B cell (primary cell): Measurements from ENCODE around the gene TBL1XR1. TPM values are rescaled to one million over a fixed set of nuclear protein-coding genes. Genes with fewer than 3 reads are reported as not detected.

Experiments
- ATAC-seq: fragments of 200-7000 bp; cut with Tn5 transposase; one replicate; pipeline ENCODE4 v1.10.0; 2021; ENCODE audit warnings: low read depth, mild to moderate bottlenecking, moderate number of reproducible peaks, moderate library complexity
- CTCF ChIA-PET: fragments of 350-600 bp; sonication (Branson Sonifier 250); formaldehyde crosslinking; loops from one replicate; lab custom pipeline; 2021; ENCODE audit warnings: antibody characterized with exemption, inconsistent platforms; lab: Charles Lee
- POLR2A ChIA-PET: fragments of 350-600 bp; sonication (Branson Sonifier 250); formaldehyde crosslinking; loops from one replicate; lab custom pipeline; 2021; ENCODE audit warnings: antibody characterized with exemption; lab: Charles Lee
- DNase-seq: peaks from one replicate; pipeline ENCODE4 v3.0.0; 2013
- H2AFZ ChIP-seq: 2 replicates; pipeline ENCODE4 v1.6.1; 2012; ENCODE audit warnings: mild to moderate bottlenecking, low read depth, low read length; ENCODE audit not compliant: insufficient read depth, poor library complexity, severe bottlenecking
- H3K27ac ChIP-seq, 2 donors: 1 replicate in 1 of 2; 2 replicates in 1 of 2; pipeline ENCODE4 v1.5.1; 2012 to 2013; ENCODE audit warnings: low read length in 2 of 2, mild to moderate bottlenecking in 2 of 2, moderate library complexity in 1 of 2
- H3K27me3 ChIP-seq, 4 experiments: fragments of 200-600 bp in 1 of 4; sonication (generic) in 1 of 4; replicated peaks in 1 of 4; 1 replicate in 2 of 4; 2 replicates in 2 of 4; pipeline versions ENCODE4 v1.6.1 to v1.7.0; 2013 to 2016; ENCODE audit warnings: low read length in 3 of 4, mild to moderate bottlenecking in 2 of 4, mixed read lengths in 1 of 4, moderate library complexity in 1 of 4; ENCODE audit not compliant: insufficient read depth in 4 of 4, control insufficient read depth in 3 of 4; ENCODE audit errors: control extremely low read depth in 1 of 4
- H3K36me3 ChIP-seq, 2 experiments: replicated peaks in 1 of 2; 1 replicate in 1 of 2; 2 replicates in 1 of 2; pipeline versions ENCODE4 v1.6.1 to v1.7.1; 2013; ENCODE audit warnings: low read length in 1 of 2; ENCODE audit not compliant: insufficient read depth in 2 of 2, control insufficient read depth in 1 of 2; ENCODE audit errors: control extremely low read depth in 1 of 2, extremely low read depth in 1 of 2
- H3K4me1 ChIP-seq, 2 donors: fragments of 200-600 bp in 1 of 2; sonication (generic) in 1 of 2; 1 replicate in 1 of 2; 2 replicates in 1 of 2; pipeline versions ENCODE4 v1.5.1 to v1.6.1; 2013 to 2017; ENCODE audit warnings: low read length in 2 of 2; ENCODE audit not compliant: control insufficient read depth in 2 of 2, insufficient read depth in 2 of 2
- H3K4me2 ChIP-seq: replicated peaks from 2 replicates; pipeline ENCODE3; 2012; ENCODE audit warnings: mild to moderate bottlenecking, low read depth, low read length; ENCODE audit not compliant: poor library complexity, severe bottlenecking
- H3K4me3 ChIP-seq, 5 experiments: fragments of 200-600 bp in 1 of 5; sonication (generic) in 1 of 5; 1 replicate in 3 of 5; 2 replicates in 2 of 5; pipeline versions ENCODE4 v1.5.1 to v1.7.0; 2011 to 2016; ENCODE audit warnings: low read length in 4 of 5, mild to moderate bottlenecking in 4 of 5, low read depth in 2 of 5, control low read depth in 1 of 5, moderate library complexity in 1 of 5; ENCODE audit not compliant: insufficient read depth in 1 of 5; ENCODE audit errors: control extremely low read depth in 1 of 5, extremely low read depth in 1 of 5
- H3K79me2 ChIP-seq: fragments of 200-600 bp; sonication (generic); one replicate; pipeline ENCODE4 v1.6.0; 2016; ENCODE audit warnings: low read length; ENCODE audit not compliant: control insufficient read depth, insufficient read depth
- H3K9ac ChIP-seq: fragments of 200-600 bp; sonication (generic); 2 replicates; pipeline ENCODE4 v1.6.1; 2017; ENCODE audit warnings: mild to moderate bottlenecking, low read length, moderate library complexity
- H3K9me3 ChIP-seq, 3 donors: one replicate each; pipeline versions ENCODE4 v1.6.1 to v1.7.1; 2013; ENCODE audit warnings: low read length in 2 of 3; ENCODE audit not compliant: control insufficient read depth in 2 of 3, insufficient read depth in 1 of 3; ENCODE audit errors: control extremely low read depth in 1 of 3
- H4K20me1 ChIP-seq: 2 replicates; pipeline ENCODE4 v1.6.0; 2012; ENCODE audit warnings: mild to moderate bottlenecking, low read length; ENCODE audit not compliant: insufficient read depth, control insufficient read depth, poor library complexity, severe bottlenecking
- H3K27ac Mint-ChIP-seq: one replicate; pipeline ENCODE4 v1.8.0; 2021; ENCODE audit warnings: mixed read lengths
- H3K27me3 Mint-ChIP-seq: one replicate; pipeline ENCODE4 v1.8.0; 2021; ENCODE audit warnings: mixed read lengths
- H3K4me1 Mint-ChIP-seq: one replicate; pipeline ENCODE4 v1.8.0; 2021; ENCODE audit warnings: mixed read lengths
- H3K4me3 Mint-ChIP-seq: one replicate; pipeline ENCODE4 v1.8.0; 2021; ENCODE audit warnings: mixed read lengths
- H3K9me3 Mint-ChIP-seq: one replicate; pipeline ENCODE4 v1.8.0; 2022; ENCODE audit warnings: mixed read lengths; ENCODE audit not compliant: insufficient read depth
- EZH2 ChIP-seq: IDR thresholded peaks from 2 replicates; pipeline ENCODE4 v1.6.1; 2012; ENCODE audit warnings: borderline replicate concordance, low read depth, mild to moderate bottlenecking, moderate library complexity, low read length; ENCODE audit not compliant: insufficient read depth, poor library complexity, severe bottlenecking
- WGBS: methylation state at CpG from one replicate; pipeline ENCODE4 v1.1.5; 2013; ENCODE audit warnings: missing lambda C conversion rate; ENCODE audit not compliant: insufficient coverage; 5-methylcytosine and 5-hydroxymethylcytosine counted together
- intact Hi-C: fragments of 100-400 bp; cut with micrococcal nuclease; formaldehyde crosslinking; loops from one replicate; pipeline ENCODE4 v1.10.0; 2022
- polyA plus RNA-seq: library from polyadenylated mRNA; depleted of rRNA; stranded (reverse); fragments of >200 nt; gene quantifications from 2 replicates; pipeline ENCODE4 v1.2.3, GENCODE V29; 2012
- total RNA-seq, 2 donors: library from RNA; stranded (reverse); fragments of 120-200 nt in 1 of 2; gene quantifications; 1 replicate in 1 of 2; 2 replicates in 1 of 2; pipeline versions ENCODE4 v1.2.3 to v1.2.4, GENCODE V29; 2013 to 2022
- TF ChIP-seq, protein P1 (sequence below): fragments of 200-600 bp; IDR thresholded peaks from one replicate; pipeline ENCODE4 v1.8.0; 2022; ENCODE audit warnings: antibody characterized with exemption, mild to moderate bottlenecking

TBL1XR1 gene
- total and polyA plus RNA-seq, 2 donors (not counting 1 experiment from before 2014, with no cell fraction given), result 17.6 to 128 TPM

DNA sequence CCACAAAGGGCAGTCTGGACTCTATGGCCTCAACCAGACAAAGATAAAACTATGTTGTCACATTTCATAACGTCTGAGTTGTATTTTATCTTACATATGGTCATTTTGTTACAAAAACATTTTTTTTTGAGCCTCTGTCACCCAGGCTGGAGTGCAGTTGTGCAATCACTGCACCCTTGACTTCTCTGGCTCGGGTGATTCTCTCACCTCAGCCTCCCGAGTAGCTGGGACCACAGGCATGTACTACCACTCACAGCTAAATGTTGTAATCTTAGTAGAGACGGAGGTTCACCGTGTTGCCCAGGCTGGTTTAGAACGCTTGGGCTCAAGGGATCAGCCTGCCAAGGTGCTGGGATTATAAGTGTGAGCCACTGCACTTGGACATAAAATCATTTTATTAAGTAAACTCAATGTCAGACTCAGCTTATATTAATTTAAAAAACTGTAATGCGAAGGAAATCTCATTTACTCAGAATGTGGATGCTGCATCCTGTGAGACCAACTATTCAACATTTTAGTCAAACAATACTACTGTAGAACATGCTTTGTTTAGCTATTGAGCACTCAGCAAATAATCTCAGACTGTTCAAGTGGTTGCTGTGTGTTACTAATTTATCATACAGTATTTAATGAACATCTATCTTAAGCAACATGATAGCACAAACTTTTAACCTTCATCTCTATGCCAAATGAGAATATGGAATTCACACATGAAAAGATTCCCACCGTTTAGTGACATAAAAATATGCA is 209.2 kb downstream of the TBL1XR1 start:
- DNase-seq (no peak), ATAC-seq (no peak)
- peaks cover 4% of the 10 kb centered on the region for H3K27me3 Mint-ChIP-seq
- peaks cover 3% of the 10 kb centered on the region for H3K9me3 Mint-ChIP-seq
- POLR2A ChIA-PET, result no interaction called here
- H3K27me3 ChIP-seq, result no peaks in the 10 kb centered on the region
- H3K4me1 Mint-ChIP-seq, result no peaks in the 10 kb centered on the region
- peaks cover 0 to 4% (median 0%) of the 10 kb centered on the region in 3 donors for H3K9me3 ChIP-seq
- H3K36me3 ChIP-seq, result no peaks in the 10 kb centered on the region
- CTCF ChIA-PET, result no interaction called here
- intact Hi-C loops, result no loop called here
- no peaks in the 10 kb centered on the region for H3K79me2 ChIP-seq
- no peak overlapping the region for H2AFZ ChIP-seq
- no peak overlapping the region for H3K27ac ChIP-seq
- no peak overlapping the region for H3K4me3 ChIP-seq
- no peak overlapping the region for H3K4me2 ChIP-seq
- 92% methylated on average over 2 of the region's 8 CpGs for whole genome bisulfite sequencing
- H3K4me3 Mint-ChIP-seq, result no peak overlapping the region
- TF ChIP-seq, protein P1, sequence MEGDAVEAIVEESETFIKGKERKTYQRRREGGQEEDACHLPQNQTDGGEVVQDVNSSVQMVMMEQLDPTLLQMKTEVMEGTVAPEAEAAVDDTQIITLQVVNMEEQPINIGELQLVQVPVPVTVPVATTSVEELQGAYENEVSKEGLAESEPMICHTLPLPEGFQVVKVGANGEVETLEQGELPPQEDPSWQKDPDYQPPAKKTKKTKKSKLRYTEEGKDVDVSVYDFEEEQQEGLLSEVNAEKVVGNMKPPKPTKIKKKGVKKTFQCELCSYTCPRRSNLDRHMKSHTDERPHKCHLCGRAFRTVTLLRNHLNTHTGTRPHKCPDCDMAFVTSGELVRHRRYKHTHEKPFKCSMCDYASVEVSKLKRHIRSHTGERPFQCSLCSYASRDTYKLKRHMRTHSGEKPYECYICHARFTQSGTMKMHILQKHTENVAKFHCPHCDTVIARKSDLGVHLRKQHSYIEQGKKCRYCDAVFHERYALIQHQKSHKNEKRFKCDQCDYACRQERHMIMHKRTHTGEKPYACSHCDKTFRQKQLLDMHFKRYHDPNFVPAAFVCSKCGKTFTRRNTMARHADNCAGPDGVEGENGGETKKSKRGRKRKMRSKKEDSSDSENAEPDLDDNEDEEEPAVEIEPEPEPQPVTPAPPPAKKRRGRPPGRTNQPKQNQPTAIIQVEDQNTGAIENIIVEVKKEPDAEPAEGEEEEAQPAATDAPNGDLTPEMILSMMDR, result no peak
- TF ChIP-seq EZH2, result no peak
- H3K4me1 ChIP-seq, result no peaks in the 10 kb centered on the region
- H4K20me1 ChIP-seq, result no peaks in the 10 kb centered on the region
- no peak overlapping the region for H3K9ac ChIP-seq
- no peak overlapping the region for H3K27ac Mint-ChIP-seq

DNA sequence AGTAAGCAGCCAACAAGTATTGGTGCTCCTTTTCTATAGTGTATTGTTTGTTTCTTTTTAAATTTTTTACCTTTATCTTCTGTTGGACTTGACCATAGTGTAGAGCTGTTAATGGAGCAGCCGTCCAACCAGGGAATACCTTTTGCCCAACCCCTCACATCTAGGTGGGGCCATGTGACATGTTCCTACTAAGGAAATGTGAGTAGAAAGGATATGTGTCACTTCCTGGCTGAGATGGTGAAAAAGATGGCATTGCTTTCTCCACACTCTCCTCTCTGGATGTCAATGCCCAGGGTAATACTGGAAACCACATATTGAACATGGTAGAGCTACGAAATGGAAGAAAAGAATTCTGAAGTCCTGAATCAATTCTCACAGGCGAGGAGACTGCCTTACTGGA is 218.8 kb downstream of the TBL1XR1 start:
- intact Hi-C loops, result no loop called here
- H3K4me1 Mint-ChIP-seq, result no peaks in the 10 kb centered on the region
- ChIA-PET POLR2A (no interaction called here), CTCF (no interaction called here)
- Histone ChIP-seq H4K20me1 (no peaks in the 10 kb centered on the region), H3K27ac (no peak overlapping the region), H2AFZ (no peak overlapping the region), H3K79me2 (no peaks in the 10 kb centered on the region), H3K27me3 (no peaks in the 10 kb centered on the region), H3K36me3 (no peaks in the 10 kb centered on the region), H3K4me2 (no peak overlapping the region), H3K9me3 (no peaks in the 10 kb centered on the region), H3K4me1 (no peaks in the 10 kb centered on the region), H3K9ac (no peak overlapping the region), H3K4me3 (no peak overlapping the region)
- DNase-seq, result no peak
- no peak overlapping the region for H3K4me3 Mint-ChIP-seq
- ATAC-seq, result no peak
- H3K27ac Mint-ChIP-seq, result no peak overlapping the region
- H3K9me3 Mint-ChIP-seq, result peaks cover 3% of the 10 kb centered on the region
- no CpG with 5 or more reads among the region's 3 CpGs for WGBS
- TF ChIP-seq, protein P1, result no peak
- TF ChIP-seq EZH2, result no peak
- H3K27me3 Mint-ChIP-seq, result peaks cover 3% of the 10 kb centered on the region
